Epithelial cell of prostate (primary cell): ENCODE data around the gene C17orf107.

Source experiments
- DNase-seq: peaks from one replicate; pipeline ENCODE4 v3.0.0-alpha.2; 2011; ENCODE audit warnings: low read depth, low spot score
- H3K27ac ChIP-seq: fragments of 450-650 bp; 2 replicates; pipeline ENCODE4 v1.5.1; 2017; ENCODE audit warnings: mild to moderate bottlenecking

C17orf107 gene

GRCh38 chr17:4945944-4946280, 46.6 kb downstream of the C17orf107 start:
- H3K27ac ChIP-seq = peak overlapping the region; percentile 99
- no peak for DNase-seq

GRCh38 chr17:4946312-4946976, 47.1 kb downstream of the C17orf107 start:
- H3K27ac ChIP-seq = peak overlapping the region; percentile 99
- no peak for DNase-seq

GRCh38 chr17:4947010-4947410, 47.7 kb downstream of the C17orf107 start:
- peak overlapping the region; percentile 99 for H3K27ac ChIP-seq
- DNase-seq = no peak

GRCh38 chr17:4947411-4948165, 48.3 kb downstream of the C17orf107 start:
- peak overlapping the region; percentile 99 for H3K27ac ChIP-seq
- no peak for DNase-seq

GRCh38 chr17:4948166-4948930, 49.0 kb downstream of the C17orf107 start, which contains the start of gene PFN1:
Gene PFN1, minus strand, starts transcription at chr17:4948530. Its CDS starts 136 bp downstream, at chr17:4948394.
- peak within 1 kb of the TSS; percentile 99 for H3K27ac ChIP-seq
- peak; percentile 53 for DNase-seq

- H3K27ac ChIP-seq = peak overlapping the region; percentile 99
- DNase-seq = peak; percentile 40
These were observed 49.6 kb downstream of the C17orf107 start for GRCh38 chr17:4948931-4949320.

- H3K27ac ChIP-seq = peak overlapping the region; percentile 99
- peak; percentile 37 for DNase-seq
These were observed 50.2 kb downstream of the C17orf107 start for GRCh38 chr17:4949321-4950074.

- H3K27ac ChIP-seq = peak overlapping the region; percentile 99
- no peak for DNase-seq
These were observed 50.9 kb downstream of the C17orf107 start for GRCh38 chr17:4950075-4950745.

GRCh38 chr17:4950746-4951204, 51.4 kb downstream of the C17orf107 start, which contains the start of gene ENO3:
Gene ENO3, plus strand, starts transcription at chr17:4951119. Its CDS starts 711 bp downstream, at chr17:4951830.
- peak within 1 kb of the TSS; percentile 99 for H3K27ac ChIP-seq
- DNase-seq = no peak

- no peak for DNase-seq
- no peak overlapping the region for H3K27ac ChIP-seq
These were observed 52.1 kb downstream of the C17orf107 start for GRCh38 chr17:4951486-4951885.
